Aortic smooth muscle cell (primary cell): ENCODE results near the gene ARHGEF1. TPM values are rescaled to one million over a fixed set of nuclear protein-coding genes. Genes with fewer than 3 reads are reported as not detected.

ENCODE experiments used
- total RNA-seq: library from RNA; depleted of rRNA; stranded (reverse); fragments of >200 nt; gene quantifications from 2 replicates; pipeline ENCODE4 v1.2.3, GENCODE V29; 2014

ARHGEF1 gene
- total RNA-seq: 24.2 and 29.1 TPM in 2 replicates

GRCh38 chr19:41882568-41883462, at the start of gene ARHGEF1:
ARHGEF1 (plus strand) TSS chr19:41883184; CDS start chr19:41888083, 4,899 bp downstream.

GRCh38 chr19:41844601-41845000, 38.4 kb upstream of the ARHGEF1 start, which contains the start of gene LYPD4:
LYPD4 (minus strand) TSS chr19:41844683; CDS start chr19:41839285, 5,398 bp downstream.

GRCh38 chr19:41845001-41845050, 38.2 kb upstream of the ARHGEF1 start, which contains the start of gene DMRTC2:
DMRTC2 (plus strand) TSS chr19:41845042; CDS start chr19:41847429, 2,387 bp downstream.

GRCh38 chr19:41859618-41860418, 23.2 kb upstream of the ARHGEF1 start, which contains the start of gene RPS19:
RPS19 (plus strand) TSS chr19:41860255; CDS start chr19:41860775, 520 bp downstream.

GRCh38 chr19:41876847-41877832, 5.8 kb upstream of the ARHGEF1 start, which contains the start of gene CD79A:
CD79A (plus strand) TSS chr19:41877279; CDS start chr19:41877305, 26 bp downstream.

GRCh38 chr19:41928221-41928683, 45.3 kb downstream of the ARHGEF1 start, which contains the start of gene ERFL:
ERFL (minus strand) TSS chr19:41928449; CDS start chr19:41912919, 15,530 bp downstream.

Other genes with a start within 250 kb of the ARHGEF1 start
- gene CEACAM7, start 194.9 kb upstream of the ARHGEF1 start, total RNA-seq: not detected in 2 replicates
- gene CEACAM5, start 174.6 kb upstream of the ARHGEF1 start, total RNA-seq: not detected in 2 replicates
- not detected in 2 replicates for gene CEACAM6, start 127.7 kb upstream of the ARHGEF1 start, total RNA-seq
- not detected in 2 replicates for gene CEACAM3, start 86.6 kb upstream of the ARHGEF1 start, total RNA-seq
- not detected in 2 replicates for gene LYPD4, start 38.5 kb upstream of the ARHGEF1 start, total RNA-seq
- not detected in 2 replicates for gene DMRTC2, start 38.1 kb upstream of the ARHGEF1 start, total RNA-seq
- gene RPS19, start 22.9 kb upstream of the ARHGEF1 start, total RNA-seq: 1,192 and 1,270 TPM in 2 replicates
- gene CD79A, start 5.9 kb upstream of the ARHGEF1 start, total RNA-seq: not detected in 2 replicates
- gene ERFL, start 45.3 kb downstream of the ARHGEF1 start, total RNA-seq: 0.06 TPM in 1 of 2 replicates, not detected in the other
- 212 and 252 TPM in 2 replicates for gene RABAC1, start 76.1 kb downstream of the ARHGEF1 start, total RNA-seq
- under 0.01 and 0.25 TPM in 2 replicates for gene ATP1A3, start 111.0 kb downstream of the ARHGEF1 start, total RNA-seq
- gene GRIK5, start 187.0 kb downstream of the ARHGEF1 start, total RNA-seq: 3.4 and 5.9 TPM in 2 replicates
- 7.0 and 10.0 TPM in 2 replicates for gene ZNF574, start 193.0 kb downstream of the ARHGEF1 start, total RNA-seq
- 0.06 and 0.13 TPM in 2 replicates for gene POU2F2, start 249.3 kb downstream of the ARHGEF1 start, total RNA-seq